ENCODE measurements around the gene ACTR10. TPM values are rescaled to one million over a fixed set of nuclear protein-coding genes. Genes with fewer than 3 reads are reported as not detected.

Gene ACTR10
- total RNA-seq (2014; rRNA removed; shearing (Covaris generic)), result 78.3 and 81.8 TPM in 2 replicates

DNA sequence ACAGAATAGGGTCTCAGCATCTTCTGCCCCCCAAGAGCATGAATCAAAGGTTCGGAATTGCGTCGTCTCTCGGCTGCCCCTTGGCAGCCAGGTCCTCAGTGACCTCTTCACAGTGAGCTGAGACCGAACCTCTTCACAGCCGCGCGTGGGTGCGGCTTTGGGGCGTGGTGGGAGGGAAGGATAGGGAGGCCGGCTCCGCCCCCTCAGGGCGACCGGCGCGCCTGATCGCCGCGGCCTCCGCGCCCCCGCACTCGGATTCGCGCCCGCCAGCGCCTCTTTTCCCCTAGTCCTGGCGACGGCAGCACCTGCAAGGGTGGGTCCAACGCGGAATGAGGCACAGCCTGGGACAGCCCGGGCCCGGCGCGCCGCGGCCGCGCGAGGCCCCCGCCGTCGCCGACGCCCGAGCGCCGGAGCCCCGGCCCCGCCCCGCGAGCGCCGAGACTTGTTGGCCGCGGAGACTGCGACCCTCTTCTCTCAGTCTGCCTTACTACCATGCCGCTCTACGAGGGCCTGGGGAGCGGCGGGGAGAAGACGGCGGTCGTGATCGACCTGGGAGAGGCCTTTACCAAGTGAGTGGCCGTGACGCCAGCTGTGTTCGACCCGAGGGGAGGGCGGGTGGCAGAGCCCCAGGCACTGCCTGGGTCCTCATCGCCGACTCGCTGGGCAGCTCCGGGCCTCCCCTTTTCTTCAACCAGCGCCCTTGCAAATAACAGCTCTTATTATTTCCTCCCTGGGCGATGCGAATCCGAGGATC, at the start of gene ACTR10:
Gene ACTR10 (plus strand): TSS at position 424 of the 754 bp plus-strand sequence. CDS start 69 bp downstream, at position 493.
- peak; percentile 63 for DNase-seq (ENCODE audit: low spot score)

- no peak for DNase-seq (ENCODE audit: low spot score)
Observed at GRCh38 chr14:58150243-58150805, 49.6 kb upstream of the ACTR10 start.

GRCh38 chr14:58151133-58152013, 48.6 kb upstream of the ACTR10 start:
- no peak for DNase-seq (ENCODE audit: low spot score)

DNA sequence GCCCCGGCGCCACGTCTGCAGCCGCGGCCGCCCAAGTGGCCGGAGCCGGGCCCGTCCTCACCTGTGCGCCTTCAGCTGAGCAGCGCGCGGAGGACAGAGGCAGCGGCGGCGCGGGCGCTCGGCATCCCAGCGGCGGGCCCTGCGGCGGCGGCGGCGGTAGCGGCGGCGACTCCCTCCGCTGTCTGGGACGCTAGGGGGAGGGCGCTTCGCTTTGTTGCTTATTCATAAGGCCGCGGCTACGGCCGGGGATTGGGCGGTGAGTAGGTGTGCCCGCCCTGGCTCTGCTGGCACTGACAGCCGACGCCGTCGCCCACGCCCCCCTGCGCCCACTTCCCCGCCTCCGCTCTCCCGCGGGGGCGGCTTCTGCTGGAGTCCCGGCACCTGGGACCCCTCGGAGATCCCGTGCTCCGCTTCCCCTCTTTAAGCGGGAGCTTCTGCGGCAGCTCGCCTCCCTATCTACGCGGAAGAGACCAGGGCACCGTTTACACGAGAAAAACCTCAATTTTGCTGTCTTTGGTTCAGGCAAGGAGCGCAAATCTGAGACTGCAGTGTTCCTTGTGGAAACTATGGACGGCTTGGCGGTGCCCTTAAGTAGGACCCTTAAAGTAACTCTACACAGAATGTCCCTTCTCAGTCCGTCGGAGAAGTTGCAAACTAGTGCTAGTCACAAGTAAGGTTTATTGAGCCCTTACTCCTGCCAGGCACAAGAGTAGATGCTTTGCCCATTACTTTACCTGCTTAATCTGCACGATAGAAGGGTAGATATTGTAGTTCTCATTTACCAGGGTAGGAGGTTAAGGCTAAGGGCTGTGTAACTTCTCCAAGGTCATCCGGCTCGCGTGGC, 47.7 kb upstream of the ACTR10 start, which contains the start of gene ARMH4:
Gene ARMH4 (minus strand): TSS at position 200 of the 844 bp plus-strand sequence. CDS start 12,855 bp downstream, outside the sequence.
- DNase-seq (ENCODE audit: low spot score), result peak; percentile 51

DNA sequence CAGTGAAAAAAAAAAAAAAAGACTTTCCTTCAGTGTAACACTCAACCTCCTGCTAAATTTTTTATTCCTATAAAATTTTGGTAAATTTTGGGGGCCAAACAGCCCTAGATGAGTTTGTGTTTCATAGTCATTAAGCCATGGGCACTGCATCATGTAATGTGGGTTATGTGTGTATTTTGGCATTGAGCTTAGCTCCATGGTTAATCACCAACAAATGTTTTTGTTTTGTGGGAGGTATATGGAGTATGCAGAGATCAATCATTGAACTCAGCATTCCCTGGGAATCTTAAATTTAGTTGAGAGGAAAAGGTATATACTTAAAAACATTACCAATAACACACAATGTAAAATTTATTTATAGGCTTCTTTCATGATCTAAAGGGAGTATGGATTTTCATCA, 39.4 kb upstream of the ACTR10 start:
- DNase-seq (ENCODE audit: low spot score), result no peak

GRCh38 chr14:58166005-58166983, 33.7 kb upstream of the ACTR10 start:
- peak; percentile 66 for DNase-seq (ENCODE audit: low spot score)

- no peak for DNase-seq (ENCODE audit: low spot score)
Observed at GRCh38 chr14:58167057-58167456, 32.9 kb upstream of the ACTR10 start.

GRCh38 chr14:58167891-58168290, 32.1 kb upstream of the ACTR10 start:
- DNase-seq (ENCODE audit: low spot score), result no peak

DNA sequence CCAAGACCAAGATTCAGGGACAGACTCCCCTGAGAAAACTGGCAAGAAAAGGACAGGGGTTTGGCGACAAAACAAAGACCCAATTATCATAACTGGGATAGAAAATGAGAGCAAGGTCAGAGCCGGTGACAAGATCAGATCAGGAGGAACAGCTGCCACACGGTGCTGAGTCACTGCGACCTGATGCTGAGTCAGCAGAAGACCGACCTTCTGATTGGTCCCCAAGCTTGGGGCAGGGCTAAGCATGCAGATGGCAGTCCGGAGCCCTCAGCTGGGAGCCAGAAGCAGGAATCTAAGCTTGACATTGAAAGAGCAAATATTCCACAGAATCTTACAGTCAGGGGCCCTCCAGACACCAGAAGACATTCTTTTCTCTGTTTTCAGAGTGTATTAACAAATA, 28.9 kb upstream of the ACTR10 start:
- DNase-seq (ENCODE audit: low spot score), result peak; percentile 85

GRCh38 chr14:58177125-58177524, 22.8 kb upstream of the ACTR10 start:
- no peak for DNase-seq (ENCODE audit: low spot score)

DNA sequence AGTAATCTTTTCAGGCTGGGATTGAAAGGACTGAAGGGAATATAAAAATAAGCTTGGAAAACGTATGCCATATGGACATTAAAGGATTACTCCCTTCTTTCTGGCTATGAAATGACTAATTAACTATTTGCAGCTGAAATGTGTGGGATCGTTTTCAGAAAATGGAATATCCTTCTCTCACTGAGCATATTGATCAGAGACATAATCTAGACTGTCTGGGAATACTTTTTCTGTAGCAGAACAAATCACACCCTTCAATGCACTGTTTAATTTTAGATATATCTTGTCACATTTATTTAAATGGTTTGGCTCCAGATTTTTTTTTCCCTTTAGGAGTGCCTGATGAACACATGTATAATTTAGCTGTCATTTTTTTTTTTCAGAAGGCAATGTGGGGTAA, 10.8 kb upstream of the ACTR10 start:
- DNase-seq (ENCODE audit: low spot score), result no peak

DNA sequence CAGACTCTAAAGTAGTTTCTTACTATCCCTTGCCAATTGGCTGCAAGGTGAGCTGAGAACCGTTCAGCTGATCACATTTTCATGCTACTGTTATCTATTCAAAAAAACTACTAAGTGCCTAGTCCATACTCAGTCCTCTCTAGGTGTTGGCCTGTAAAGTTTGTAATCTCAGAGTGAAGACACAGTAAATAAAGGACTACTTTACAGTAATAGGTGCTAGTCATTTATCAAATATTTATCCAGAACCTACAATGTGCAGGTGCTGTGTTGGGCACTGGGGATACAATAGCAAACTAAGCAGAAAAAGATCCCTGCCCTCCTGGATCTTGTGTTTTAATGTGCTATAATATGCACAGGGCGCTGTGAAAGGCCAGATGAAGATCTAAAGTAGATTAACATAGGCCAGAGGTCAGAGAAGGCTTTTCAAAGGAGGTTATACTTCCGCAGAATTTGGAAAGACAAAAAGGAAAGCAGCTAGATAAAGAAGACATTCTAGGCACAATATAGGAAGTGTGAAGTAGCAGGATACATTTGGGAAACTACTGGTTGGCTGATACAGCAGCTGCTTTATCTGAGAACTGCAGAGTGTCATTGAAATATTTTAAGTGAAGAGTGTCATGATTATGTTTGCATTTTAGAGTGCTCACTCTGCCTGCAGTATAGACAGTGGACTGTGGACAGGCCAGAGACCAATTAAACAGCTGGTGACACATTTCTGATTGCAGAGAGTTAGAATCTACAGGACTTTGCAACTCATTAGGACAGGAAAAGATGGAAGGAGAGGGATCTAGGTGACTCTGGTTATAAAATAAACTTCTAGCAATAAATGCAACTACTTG, 8.0 kb upstream of the ACTR10 start:
- DNase-seq (ENCODE audit: low spot score), result no peak

DNA sequence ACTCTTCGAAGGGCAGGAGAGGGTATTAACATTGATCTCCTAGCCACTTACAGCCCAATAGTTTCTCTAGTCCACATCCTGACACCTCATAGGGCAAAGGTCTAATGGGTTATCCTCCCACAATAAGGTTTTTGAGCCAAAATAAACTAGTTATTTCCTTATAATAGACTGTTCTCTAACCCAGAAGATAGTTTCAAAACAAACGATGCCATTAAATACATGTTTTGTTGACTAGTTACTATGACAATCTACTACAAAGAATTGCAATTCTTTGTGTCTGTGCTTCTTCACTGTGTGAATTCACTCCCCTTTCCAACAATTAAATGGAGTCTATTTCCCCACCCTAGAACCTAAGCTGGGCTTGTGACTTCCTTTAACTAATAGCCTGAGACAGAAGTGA, 6.4 kb upstream of the ACTR10 start:
- no peak for DNase-seq (ENCODE audit: low spot score)

DNA sequence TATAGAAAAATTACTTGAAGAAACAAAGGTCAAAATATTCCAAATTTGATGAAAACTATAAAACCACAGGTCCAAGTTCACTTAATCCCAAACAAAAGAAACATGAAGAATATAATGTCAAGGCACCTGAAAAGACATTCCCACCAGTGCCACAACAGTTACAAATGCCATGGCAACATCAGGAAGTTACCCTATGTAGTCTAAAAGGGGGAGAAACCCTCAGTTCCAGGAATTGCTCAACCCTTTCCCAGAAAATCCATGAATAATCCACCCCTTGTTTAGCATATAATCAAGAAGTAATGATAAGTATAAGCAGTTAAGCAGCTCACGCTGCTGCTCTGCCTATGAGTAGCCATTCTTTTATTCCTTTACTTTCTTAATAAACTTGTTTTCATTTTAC, 3.8 kb upstream of the ACTR10 start:
- no peak for DNase-seq (ENCODE audit: low spot score)

- DNase-seq (ENCODE audit: low spot score), result no peak
Observed at GRCh38 chr14:58198086-58198485, 1.9 kb upstream of the ACTR10 start.

DNA sequence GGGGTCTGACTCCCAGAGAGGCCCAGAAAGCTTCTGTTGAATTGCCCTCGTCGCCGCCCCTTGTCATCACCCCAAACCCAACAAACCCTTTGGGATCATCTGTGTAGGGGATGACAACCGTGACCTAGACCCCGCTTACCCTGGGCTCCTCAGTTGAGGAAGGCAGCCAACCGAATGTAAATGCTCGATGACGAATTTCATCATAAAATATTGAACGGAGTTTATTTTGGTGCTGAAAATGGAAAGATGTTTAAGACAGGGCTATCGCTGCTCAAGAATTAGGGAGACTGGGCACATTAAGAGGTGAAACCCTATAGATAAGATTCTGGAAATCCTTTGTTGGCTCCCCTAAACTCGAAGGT, 512 bp downstream of the ACTR10 start:
- DNase-seq (ENCODE audit: low spot score), result no peak

GRCh38 chr14:58200846-58201245, 897 bp downstream of the ACTR10 start:
- no peak for DNase-seq (ENCODE audit: low spot score)

GRCh38 chr14:58213176-58213575, 13.2 kb downstream of the ACTR10 start:
- DNase-seq (ENCODE audit: low spot score), result no peak

DNA sequence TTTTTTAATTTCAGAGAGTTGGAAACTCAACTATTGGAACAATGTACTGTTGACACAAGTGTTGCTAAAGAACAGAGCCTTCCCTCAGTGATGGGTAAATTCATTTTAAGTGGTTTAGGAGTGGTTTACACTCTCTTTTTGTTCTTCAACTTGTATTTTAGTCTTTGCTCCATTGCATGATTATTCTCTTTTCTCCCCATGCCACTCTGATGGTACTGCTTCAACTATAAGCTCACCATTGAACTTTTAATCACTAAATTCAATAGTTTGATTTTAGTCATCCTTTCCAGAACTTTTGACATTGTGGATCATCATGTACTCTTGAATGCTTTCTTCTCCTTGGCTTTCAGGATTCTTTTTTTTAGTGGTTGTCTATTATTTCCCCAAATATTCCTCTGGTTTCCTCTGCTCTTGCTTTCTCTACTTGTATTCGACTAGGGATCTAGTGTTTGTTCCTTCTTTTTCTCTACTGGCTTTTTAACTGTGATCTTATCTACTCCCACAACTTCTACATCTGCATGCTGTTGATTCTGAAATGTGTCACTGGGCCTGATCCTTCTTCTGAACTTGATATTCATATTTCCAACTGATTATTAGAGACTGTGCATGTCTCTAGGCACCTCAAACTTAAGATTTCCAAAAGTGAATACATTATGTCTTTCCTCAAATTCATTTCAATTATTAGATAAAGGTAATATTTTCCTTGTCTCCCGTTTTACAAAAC, 15.4 kb downstream of the ACTR10 start:
- DNase-seq (ENCODE audit: low spot score), result no peak

All from A172 (cell line).